Stimulated activated CD8-positive, alpha-beta memory T cell treated with anti-CD3 and anti-CD28 coated beads, Interleukin-12 subunit alpha, Interleukin-12 subunit beta, amount 100 ng/mL, for 24 hours (primary cell): ENCODE data around the gene CDKN1A.

Source experiments
- DNase-seq: peaks from one replicate; pipeline ENCODE4 v3.0.0-alpha.2; 2020; ENCODE audit errors: extremely low read depth

Gene CDKN1A

GRCh38 chr6:36655085-36655724 lies 23.3 kb upstream of the CDKN1A start:
- DNase-seq = no peak

- no peak for DNase-seq
These were observed 22.1 kb upstream of the CDKN1A start for GRCh38 chr6:36656441-36656840.

- DNase-seq = no peak
These were observed 21.2 kb upstream of the CDKN1A start for GRCh38 chr6:36657271-36657670.

- DNase-seq = no peak
These were observed 20.5 kb upstream of the CDKN1A start for GRCh38 chr6:36657942-36658544.

- no peak for DNase-seq
These were observed 19.2 kb upstream of the CDKN1A start for GRCh38 chr6:36659271-36659670.

- no peak for DNase-seq
These were observed 17.6 kb upstream of the CDKN1A start for GRCh38 chr6:36660771-36661471.

- DNase-seq = no peak
These were observed 16.1 kb upstream of the CDKN1A start for GRCh38 chr6:36662380-36662779.

- no peak for DNase-seq
These were observed 15.7 kb upstream of the CDKN1A start for GRCh38 chr6:36662827-36663256.

GRCh38 chr6:36663504-36664446 lies 14.7 kb upstream of the CDKN1A start:
- DNase-seq = no peak

- DNase-seq = no peak
These were observed 13.3 kb upstream of the CDKN1A start for GRCh38 chr6:36665180-36665579.

- DNase-seq = no peak
These were observed 12.2 kb upstream of the CDKN1A start for GRCh38 chr6:36666287-36666686.

- DNase-seq = no peak
These were observed 11.5 kb upstream of the CDKN1A start for GRCh38 chr6:36666826-36667591.

- DNase-seq = no peak
These were observed 9.9 kb upstream of the CDKN1A start for GRCh38 chr6:36668591-36668990.

GRCh38 chr6:36669002-36669401 lies 9.5 kb upstream of the CDKN1A start:
- no peak for DNase-seq

GRCh38 chr6:36670271-36670670 lies 8.2 kb upstream of the CDKN1A start:
- DNase-seq = no peak

- DNase-seq = no peak
These were observed 6.7 kb upstream of the CDKN1A start for GRCh38 chr6:36671687-36672375.

GRCh38 chr6:36673882-36674281 lies 4.6 kb upstream of the CDKN1A start:
- no peak for DNase-seq

GRCh38 chr6:36674942-36675341 lies 3.6 kb upstream of the CDKN1A start:
- no peak for DNase-seq

- no peak for DNase-seq
These were observed 2.1 kb upstream of the CDKN1A start for GRCh38 chr6:36676141-36677058.
